Measurements from ENCODE around the gene PHTF1.

GRCh38 chr1:113660088-113660487, 99.2 kb downstream of the PHTF1 start:
- no peak for TF ChIP-seq CTCF (conservative IDR thresholded peaks at IDR 0.05; ENCODE audit: low read depth, low read length)
- no peak for TF ChIP-seq BHLHE40 (IDR thresholded peaks at IDR 0.05; ENCODE audit: low read depth, low read length)
- no peak for TF ChIP-seq POLR2A (IDR thresholded peaks at IDR 0.05; ENCODE audit: low read depth, low read length)
- TF ChIP-seq MXI1 (IDR thresholded peaks at IDR 0.05; ENCODE audit: borderline replicate concordance, low read depth, low read length), result no peak
- TF ChIP-seq CHD1 (IDR thresholded peaks at IDR 0.05; ENCODE audit: low read depth, low read length), result no peak
- TF ChIP-seq RFX5 (IDR thresholded peaks at IDR 0.05; ENCODE audit: low read depth, low read length), result no peak
- TF ChIP-seq RCOR1 (IDR thresholded peaks at IDR 0.05; ENCODE audit: insufficient replicate concordance, low read length), result no peak
- TF ChIP-seq MAFK (IDR thresholded peaks at IDR 0.05; ENCODE audit: low read depth, low read length), result no peak
- no peak for TF ChIP-seq MAZ (IDR thresholded peaks at IDR 0.05; ENCODE audit: borderline replicate concordance, low read depth, low read length)
